HepG2 (cell line): ENCODE data around the gene PPCDC. TPM values are rescaled to one million over a fixed set of nuclear protein-coding genes. Genes with fewer than 3 reads are reported as not detected.

Experiments
- ATAC-seq: fragments of 200-7000 bp; cut with Tn5 transposase; 3 replicates; pipeline ENCODE4 v1.9.1; 2020; ENCODE audit warnings: mild to moderate bottlenecking, moderate library complexity
- BruUV-seq: library from RNA; stranded (reverse); fragments of 400-500 nt; replicated peaks from 2 replicates; lab custom pipeline; 2021; lab: Mats Ljungman, UMichigan
- CTCF ChIA-PET: fragments of 300-600 bp; formaldehyde crosslinking; extraction: SDS; loops from one replicate; lab custom pipeline; 2021; ENCODE audit warnings: low total read pairs, inconsistent platforms, low intra/inter-chr PET ratio; lab: Yijun Ruan, JAX
- POLR2A ChIA-PET: fragments of 350-600 bp; sonication (Branson Sonifier 250); formaldehyde crosslinking; loops from one replicate; lab custom pipeline; 2020; ENCODE audit warnings: antibody characterized with exemption, inconsistent platforms; lab: Yijun Ruan, JAX
- DNase-seq: peaks from one replicate; pipeline ENCODE4 v3.0.0-alpha.2; 2015; ENCODE audit warnings: low spot score
- FAIRE-seq: peaks from 3 replicates; lab custom pipeline; 2011; peaks lifted over from hg19 to GRCh38; lab: Jason Lieb, UNC
- H2AFZ ChIP-seq: one replicate; pipeline ENCODE4 v1.6.1; 2011; ENCODE audit warnings: low read length, inconsistent platforms
- H3K27ac ChIP-seq: fragments of 300-600 bp; 3 replicates; pipeline ENCODE4 v1.8.0; 2011; ENCODE audit warnings: mixed run types, mild to moderate bottlenecking, mixed read lengths, low read length, inconsistent platforms; ENCODE audit not compliant: insufficient read depth; ENCODE audit errors: extremely low read length
- H3K27me3 ChIP-seq, 2 experiments: fragments of 200-600 bp in 1 of 2; 2 replicates in 1 of 2; 3 replicates in 1 of 2; pipeline versions ENCODE4 v1.6.0 to v1.8.0; 2011; ENCODE audit warnings: low read length in 2 of 2, mild to moderate bottlenecking in 2 of 2, moderate library complexity in 2 of 2, inconsistent platforms in 1 of 2; ENCODE audit not compliant: insufficient read depth in 2 of 2, control insufficient read depth in 1 of 2
- H3K36me3 ChIP-seq, 2 experiments: fragments of 200-600 bp in 1 of 2; replicated peaks in 1 of 2; 2 replicates in 1 of 2; 3 replicates in 1 of 2; pipeline versions ENCODE4 v1.5.1 to v1.8.0; 2011; ENCODE audit warnings: low read length in 2 of 2, inconsistent platforms in 1 of 2; ENCODE audit not compliant: insufficient read depth in 2 of 2, control insufficient read depth in 1 of 2
- H3K4me1 ChIP-seq: 2 replicates; pipeline ENCODE4 v1.5.1; 2012; ENCODE audit warnings: low read length, inconsistent platforms; ENCODE audit not compliant: insufficient read depth
- H3K4me2 ChIP-seq: 2 replicates; pipeline ENCODE4 v1.6.0; 2011; ENCODE audit warnings: low read depth, low read length, inconsistent platforms
- H3K4me3 ChIP-seq, 3 experiments: fragments of 200-600 bp in 1 of 3; sonication (generic), shearing (Covaris generic) in 1 of 3; replicated peaks in 1 of 3; 2 replicates each; pipeline ENCODE4 v1.5.1; 2011 to 2016; ENCODE audit warnings: low read length in 3 of 3, inconsistent platforms in 2 of 3, low read depth in 2 of 3, mild to moderate bottlenecking in 2 of 3, control low read depth in 1 of 3, mixed read lengths in 1 of 3; ENCODE audit not compliant: insufficient read depth in 1 of 3
- H3K79me2 ChIP-seq: one replicate; pipeline ENCODE4 v1.6.1; 2011; ENCODE audit warnings: low read length, inconsistent platforms; ENCODE audit not compliant: insufficient read depth
- H3K9ac ChIP-seq: 2 replicates; pipeline ENCODE4 v1.6.0; 2011; ENCODE audit warnings: mild to moderate bottlenecking, low read depth, low read length, inconsistent platforms; ENCODE audit not compliant: insufficient read depth
- H3K9me3 ChIP-seq: 2 replicates; pipeline ENCODE4 v1.5.1; 2012; ENCODE audit warnings: mild to moderate bottlenecking, low read length
- H4K20me1 ChIP-seq: 2 replicates; pipeline ENCODE4 v1.6.0; 2011; ENCODE audit warnings: inconsistent platforms, mild to moderate bottlenecking, low read length, moderate library complexity; ENCODE audit not compliant: insufficient read depth
- FOXP1 ChIP-seq, 2 experiments: fragments of 450-650 bp in 1 of 2; IDR thresholded peaks; 2 replicates each; pipeline ENCODE4 v1.6.1; 2017 to 2018; ENCODE audit warnings: antibody characterized with exemption in 1 of 2
- POLR2AphosphoS5 ChIP-seq: IDR thresholded peaks from 2 replicates; pipeline ENCODE4 v1.6.1; 2012; ENCODE audit warnings: low read depth, low read length
- RBM39 ChIP-seq: fragments of 200-400 bp; formaldehyde crosslinking; IDR thresholded peaks from one replicate; pipeline ENCODE4 v1.6.1; 2018; ENCODE audit warnings: antibody characterized with exemption, mild to moderate bottlenecking, low read depth, low read length; ENCODE audit not compliant: poor library complexity, severe bottlenecking
- ZNF546 ChIP-seq: sonication (generic); formaldehyde crosslinking; conservative IDR thresholded peaks from 2 replicates; pipeline ENCODE4 v1.8.1; 2023; ENCODE audit warnings: mild to moderate bottlenecking, missing genetic modification reagents
- WGBS: methylation state at CpG from one replicate; pipeline ENCODE4 v1.1.6; 2017; ENCODE audit warnings: low lambda C conversion rate; 5-methylcytosine and 5-hydroxymethylcytosine counted together
- in situ Hi-C: cut with HindIII; loops from 2 replicates; pipeline ENCODE4 v1.10.0; 2017; ENCODE audit warnings: low pct_unique_long_range_greater_than_20kb; ENCODE audit not compliant: extremely low pct_ligation_motif_present
- intact Hi-C: fragments of 100-400 bp; cut with micrococcal nuclease; formaldehyde crosslinking; loops from one replicate; pipeline ENCODE4 v1.10.0; 2022; ENCODE audit not compliant: unreplicated experiment
- polyA plus RNA-seq, 8 experiments: library from polyadenylated mRNA; depleted of rRNA in 3 of 8; stranded (reverse) in 7 of 8; unstranded in 1 of 8; fragments of >200 nt; fragmentation: Illumina TruSeq in 4 of 8; extraction: Trizol in 4 of 8; gene quantifications; 2 replicates each; pipeline versions ENCODE4 v1.2.1 to v1.2.3, GENCODE V29; 2011 to 2016; ENCODE audit warnings: low read depth in 4 of 8, missing spikeins in 1 of 8, mixed read lengths in 1 of 8; ENCODE audit not compliant: insufficient read depth in 1 of 8
- total RNA-seq, 5 experiments: library from RNA; depleted of rRNA; stranded (reverse); fragments of >200 nt; fragmentation: Illumina TruSeq; extraction: Trizol; gene quantifications; 2 replicates each; pipeline ENCODE4 v1.2.3, GENCODE V29; 2016; ENCODE audit warnings: low read depth in 1 of 5
- TF ChIP-seq, protein P1 (sequence below): IDR thresholded peaks from 2 replicates; pipeline ENCODE4 v1.6.1; 2016; ENCODE audit warnings: mild to moderate bottlenecking
- TF ChIP-seq, protein P2 (sequence below), 2 experiments: sonication (generic) in 1 of 2; formaldehyde crosslinking in 1 of 2; IDR thresholded peaks; 2 replicates each; pipeline versions ENCODE4 v1.4.0 to v1.6.1; 2016 to 2020; ENCODE audit warnings: borderline replicate concordance in 1 of 2, low read depth in 1 of 2, mild to moderate bottlenecking in 1 of 2, missing genetic modification reagents in 1 of 2
- TF ChIP-seq, protein P3 (sequence below): sonication (generic); formaldehyde crosslinking; IDR thresholded peaks from 2 replicates; pipeline ENCODE4 v1.5.0; 2020; ENCODE audit warnings: missing genetic modification reagents
- TF ChIP-seq, protein P4 (sequence below): sonication (generic); formaldehyde crosslinking; IDR thresholded peaks from 2 replicates; pipeline ENCODE4 v1.8.0; 2022; ENCODE audit warnings: mild to moderate bottlenecking, missing genetic modification reagents, borderline replicate concordance

The PPCDC gene
- total and polyA plus RNA-seq, 2 of the 13 experiments (the other 11 are each of a cell fraction or from before 2014, with no cell fraction given): 12.3 to 12.8 TPM

DNA sequence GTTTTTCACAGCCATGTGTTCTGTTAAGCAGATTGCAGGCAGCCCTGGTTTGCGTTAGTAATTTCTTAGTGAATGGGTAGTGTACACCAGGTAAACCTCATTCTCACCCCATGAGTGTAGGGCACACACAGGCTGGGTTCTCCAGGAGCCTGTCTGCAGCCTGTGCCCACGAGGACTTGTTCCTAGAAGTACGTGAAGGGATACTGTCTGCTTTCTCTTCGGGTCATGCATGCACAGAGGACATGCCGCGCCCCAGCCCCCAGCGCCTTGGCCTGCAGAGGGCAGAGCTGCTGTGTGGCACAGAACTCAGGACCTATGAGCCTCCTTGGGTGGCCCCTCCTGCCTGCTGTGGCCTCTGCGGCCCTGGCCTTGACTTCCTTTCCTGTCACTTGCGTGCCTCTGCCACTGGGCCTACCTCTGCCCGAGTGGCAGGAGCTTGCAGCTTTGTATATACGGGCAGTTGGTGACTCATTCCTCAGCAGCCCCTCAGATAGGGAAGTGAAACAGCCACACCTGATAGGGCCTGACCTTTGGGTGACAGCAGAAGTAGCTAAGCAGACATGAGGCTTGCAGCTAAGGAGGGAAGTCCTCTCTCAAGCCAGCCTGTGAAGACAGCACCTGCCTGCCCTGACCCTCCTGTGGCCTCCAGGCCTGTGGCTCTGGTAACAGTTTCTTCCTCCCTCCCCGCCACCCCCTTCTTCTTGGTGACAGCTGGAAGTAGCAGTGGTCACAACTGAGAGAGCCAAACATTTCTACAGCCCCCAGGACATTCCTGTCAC, 19.5 kb downstream of the PPCDC start (continued):
- no peak for TF ChIP-seq ZNF546 (CRISPR knock-in tag)
- TF ChIP-seq, protein P1, sequence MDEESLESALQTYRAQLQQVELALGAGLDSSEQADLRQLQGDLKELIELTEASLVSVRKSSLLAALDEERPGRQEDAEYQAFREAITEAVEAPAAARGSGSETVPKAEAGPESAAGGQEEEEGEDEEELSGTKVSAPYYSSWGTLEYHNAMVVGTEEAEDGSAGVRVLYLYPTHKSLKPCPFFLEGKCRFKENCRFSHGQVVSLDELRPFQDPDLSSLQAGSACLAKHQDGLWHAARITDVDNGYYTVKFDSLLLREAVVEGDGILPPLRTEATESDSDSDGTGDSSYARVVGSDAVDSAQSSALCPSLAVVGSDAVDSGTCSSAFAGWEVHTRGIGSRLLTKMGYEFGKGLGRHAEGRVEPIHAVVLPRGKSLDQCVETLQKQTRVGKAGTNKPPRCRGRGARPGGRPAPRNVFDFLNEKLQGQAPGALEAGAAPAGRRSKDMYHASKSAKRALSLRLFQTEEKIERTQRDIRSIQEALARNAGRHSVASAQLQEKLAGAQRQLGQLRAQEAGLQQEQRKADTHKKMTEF (CRISPR knock-in tag): no peak; the same call in none of the 2 replicates

DNA sequence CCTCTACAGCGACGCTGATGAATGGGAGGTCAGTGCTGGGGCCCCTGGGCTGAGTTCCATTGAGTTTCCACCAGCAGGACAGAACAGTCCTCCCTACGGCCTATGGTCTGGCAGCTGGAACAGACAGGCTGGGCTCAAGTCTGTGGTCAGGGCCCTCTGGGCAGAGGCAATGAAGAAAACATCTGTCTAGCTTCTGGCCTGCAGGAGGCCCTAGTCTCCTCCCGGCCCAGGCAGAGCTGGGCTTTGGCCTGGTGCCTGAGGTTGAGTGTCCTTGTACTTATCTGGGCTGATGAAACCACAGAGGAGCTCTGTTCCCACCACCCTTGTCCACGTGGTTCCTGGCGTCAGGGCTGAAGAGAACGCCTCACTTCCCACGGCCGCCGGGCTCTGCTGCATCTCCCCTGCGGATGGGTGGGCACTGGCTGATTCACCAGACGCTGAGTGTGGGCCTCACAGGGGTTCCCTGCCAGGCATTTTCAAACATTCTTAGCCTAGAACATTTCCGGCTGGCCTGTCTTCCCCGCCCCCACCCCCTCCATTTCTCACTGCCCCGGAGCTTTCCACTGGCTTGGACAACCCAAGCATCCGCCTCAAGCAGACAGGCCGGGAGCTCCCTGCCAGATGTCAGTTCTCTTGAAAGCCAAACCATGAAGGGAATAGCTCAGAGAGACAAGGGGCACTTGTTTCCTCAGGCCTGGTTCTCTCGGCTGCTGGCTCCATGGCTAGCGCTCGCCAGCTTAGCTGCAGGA, 20.3 kb downstream of the PPCDC start:
- CTCF ChIA-PET: interaction anchor here (1.1 to 2.8 kb wide), 4 partner anchors 102 to 166 kb away, joined by 3 to 54 read pairs (median 5); partner anchors contain the start of gene C15orf39
- WGBS: 57% methylated on average over 10 of the region's 20 CpGs
- BruUV-seq: no TSS peak
- in situ Hi-C loops: no loop called here
- peak overlapping the region; percentile 79 for H3K27ac ChIP-seq
- ATAC-seq (peak; percentile 86), DNase-seq (peak; percentile 96), FAIRE-seq (peak; percentile 98)
- peak overlapping the region; percentile 59 for H3K4me2 ChIP-seq
- no peaks in the 10 kb centered on the region for H3K9me3 ChIP-seq
- H3K27me3 ChIP-seq: no peaks in the 10 kb centered on the region
- no peak overlapping the region for H2AFZ ChIP-seq
- no peaks in the 10 kb centered on the region for H4K20me1 ChIP-seq
- intact Hi-C loops: loop anchor here (1.0 to 5.0 kb wide), 6 partner anchors 79 to 408 kb away; partner anchors contain the start of gene SIN3A
- H3K9ac ChIP-seq: peak overlapping the region; percentile 66
- no peaks in the 10 kb centered on the region for H3K79me2 ChIP-seq
- H3K4me3 ChIP-seq: peak overlapping the region in 1 of 3 experiments; percentile 45; a peak in 2 of 6 replicates
- POLR2A ChIA-PET: interaction anchor here (0.7 to 3.3 kb wide), 24 partner anchors 10 to 177 kb away, joined by 3 to 60 read pairs (median 9); partner anchors contain the start of gene PPCDC
- H3K4me1 ChIP-seq: peaks cover 72% of the 10 kb centered on the region
- peaks cover 4 to 11% of the 10 kb centered on the region in 2 experiments; a peak in 4 of 5 replicates for H3K36me3 ChIP-seq
- TF ChIP-seq, protein P2, sequence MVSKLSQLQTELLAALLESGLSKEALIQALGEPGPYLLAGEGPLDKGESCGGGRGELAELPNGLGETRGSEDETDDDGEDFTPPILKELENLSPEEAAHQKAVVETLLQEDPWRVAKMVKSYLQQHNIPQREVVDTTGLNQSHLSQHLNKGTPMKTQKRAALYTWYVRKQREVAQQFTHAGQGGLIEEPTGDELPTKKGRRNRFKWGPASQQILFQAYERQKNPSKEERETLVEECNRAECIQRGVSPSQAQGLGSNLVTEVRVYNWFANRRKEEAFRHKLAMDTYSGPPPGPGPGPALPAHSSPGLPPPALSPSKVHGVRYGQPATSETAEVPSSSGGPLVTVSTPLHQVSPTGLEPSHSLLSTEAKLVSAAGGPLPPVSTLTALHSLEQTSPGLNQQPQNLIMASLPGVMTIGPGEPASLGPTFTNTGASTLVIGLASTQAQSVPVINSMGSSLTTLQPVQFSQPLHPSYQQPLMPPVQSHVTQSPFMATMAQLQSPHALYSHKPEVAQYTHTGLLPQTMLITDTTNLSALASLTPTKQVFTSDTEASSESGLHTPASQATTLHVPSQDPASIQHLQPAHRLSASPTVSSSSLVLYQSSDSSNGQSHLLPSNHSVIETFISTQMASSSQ (IDR thresholded peaks at IDR 0.05; ENCODE audit: low read depth): no peak
- TF ChIP-seq, protein P2 (CRISPR knock-in tag; IDR thresholded peaks at IDR 0.05; ENCODE audit: borderline replicate concordance): no peak
- TF ChIP-seq, protein P3, sequence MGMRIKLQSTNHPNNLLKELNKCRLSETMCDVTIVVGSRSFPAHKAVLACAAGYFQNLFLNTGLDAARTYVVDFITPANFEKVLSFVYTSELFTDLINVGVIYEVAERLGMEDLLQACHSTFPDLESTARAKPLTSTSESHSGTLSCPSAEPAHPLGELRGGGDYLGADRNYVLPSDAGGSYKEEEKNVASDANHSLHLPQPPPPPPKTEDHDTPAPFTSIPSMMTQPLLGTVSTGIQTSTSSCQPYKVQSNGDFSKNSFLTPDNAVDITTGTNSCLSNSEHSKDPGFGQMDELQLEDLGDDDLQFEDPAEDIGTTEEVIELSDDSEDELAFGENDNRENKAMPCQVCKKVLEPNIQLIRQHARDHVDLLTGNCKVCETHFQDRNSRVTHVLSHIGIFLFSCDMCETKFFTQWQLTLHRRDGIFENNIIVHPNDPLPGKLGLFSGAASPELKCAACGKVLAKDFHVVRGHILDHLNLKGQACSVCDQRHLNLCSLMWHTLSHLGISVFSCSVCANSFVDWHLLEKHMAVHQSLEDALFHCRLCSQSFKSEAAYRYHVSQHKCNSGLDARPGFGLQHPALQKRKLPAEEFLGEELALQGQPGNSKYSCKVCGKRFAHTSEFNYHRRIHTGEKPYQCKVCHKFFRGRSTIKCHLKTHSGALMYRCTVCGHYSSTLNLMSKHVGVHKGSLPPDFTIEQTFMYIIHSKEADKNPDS (CRISPR knock-in tag): peak; percentile 69; the same call in 1 of the 2 replicates
- no peak for TF ChIP-seq POLR2AphosphoS5
- no peak for TF ChIP-seq RBM39
- TF ChIP-seq, protein P4, sequence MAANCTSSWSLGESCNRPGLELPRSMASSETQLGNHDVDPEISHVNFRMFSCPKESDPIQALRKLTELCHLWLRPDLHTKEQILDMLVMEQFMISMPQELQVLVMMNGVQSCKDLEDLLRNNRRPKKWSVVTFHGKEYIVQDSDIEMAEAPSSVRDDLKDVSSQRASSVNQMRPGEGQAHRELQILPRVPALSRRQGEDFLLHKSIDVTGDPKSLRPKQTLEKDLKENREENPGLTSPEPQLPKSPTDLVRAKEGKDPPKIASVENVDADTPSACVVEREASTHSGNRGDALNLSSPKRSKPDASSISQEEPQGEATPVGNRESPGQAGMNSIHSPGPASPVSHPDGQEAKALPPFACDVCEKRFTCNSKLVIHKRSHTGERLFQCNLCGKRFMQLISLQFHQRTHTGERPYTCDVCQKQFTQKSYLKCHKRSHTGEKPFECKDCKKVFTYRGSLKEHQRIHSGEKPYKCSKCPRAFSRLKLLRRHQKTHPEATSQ (CRISPR knock-in tag): no peak
- no peak for TF ChIP-seq FOXP1 (IDR thresholded peaks at IDR 0.05)
- no peak for TF ChIP-seq FOXP1 (CRISPR knock-in tag; IDR thresholded peaks at IDR 0.05)
